Neural cell (in vitro differentiated cells): Measurements from ENCODE around the gene NCKAP5.

Source experiments
- EP300 ChIP-seq: fragments of 450-650 bp; conservative IDR thresholded peaks from 2 replicates; pipeline ENCODE4 v1.6.1; 2014; ENCODE audit warnings: antibody characterized with exemption, mild to moderate bottlenecking, moderate library complexity; ENCODE audit not compliant: poor library complexity, severe bottlenecking
- POLR2AphosphoS5 ChIP-seq: IDR thresholded peaks from 2 replicates; pipeline ENCODE4 v1.6.1; 2012
- TAF1 ChIP-seq: IDR thresholded peaks from 2 replicates; pipeline ENCODE4 v1.6.1; 2012; ENCODE audit warnings: low read depth
- TF ChIP-seq, protein P1 (sequence below): fragments of 450-650 bp; IDR thresholded peaks from 2 replicates; pipeline ENCODE4 v1.5.1; 2014; ENCODE audit warnings: antibody characterized with exemption, mild to moderate bottlenecking, moderate library complexity; ENCODE audit not compliant: poor library complexity, severe bottlenecking

DNA sequence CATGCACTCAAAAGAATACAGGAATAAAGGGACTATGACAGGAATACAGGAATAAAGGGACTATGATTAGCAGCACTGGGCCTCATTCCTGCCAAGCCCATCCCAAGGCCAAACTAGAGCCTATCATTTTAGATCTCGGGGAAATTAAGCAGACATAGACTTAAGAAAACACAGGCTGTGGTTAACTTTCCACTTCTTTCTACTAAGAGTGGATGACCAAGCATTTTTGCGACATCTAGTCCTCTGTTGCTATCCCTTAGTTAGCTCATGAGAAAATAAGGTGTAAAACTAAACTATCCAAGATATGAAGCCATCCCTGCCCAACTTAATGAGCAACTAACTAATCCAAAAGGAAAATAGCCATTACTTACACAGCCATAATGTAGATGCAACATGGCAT lies 904.2 kb downstream of the NCKAP5 start:
- TF ChIP-seq, protein P1, sequence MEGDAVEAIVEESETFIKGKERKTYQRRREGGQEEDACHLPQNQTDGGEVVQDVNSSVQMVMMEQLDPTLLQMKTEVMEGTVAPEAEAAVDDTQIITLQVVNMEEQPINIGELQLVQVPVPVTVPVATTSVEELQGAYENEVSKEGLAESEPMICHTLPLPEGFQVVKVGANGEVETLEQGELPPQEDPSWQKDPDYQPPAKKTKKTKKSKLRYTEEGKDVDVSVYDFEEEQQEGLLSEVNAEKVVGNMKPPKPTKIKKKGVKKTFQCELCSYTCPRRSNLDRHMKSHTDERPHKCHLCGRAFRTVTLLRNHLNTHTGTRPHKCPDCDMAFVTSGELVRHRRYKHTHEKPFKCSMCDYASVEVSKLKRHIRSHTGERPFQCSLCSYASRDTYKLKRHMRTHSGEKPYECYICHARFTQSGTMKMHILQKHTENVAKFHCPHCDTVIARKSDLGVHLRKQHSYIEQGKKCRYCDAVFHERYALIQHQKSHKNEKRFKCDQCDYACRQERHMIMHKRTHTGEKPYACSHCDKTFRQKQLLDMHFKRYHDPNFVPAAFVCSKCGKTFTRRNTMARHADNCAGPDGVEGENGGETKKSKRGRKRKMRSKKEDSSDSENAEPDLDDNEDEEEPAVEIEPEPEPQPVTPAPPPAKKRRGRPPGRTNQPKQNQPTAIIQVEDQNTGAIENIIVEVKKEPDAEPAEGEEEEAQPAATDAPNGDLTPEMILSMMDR, result no peak
- no peak for TF ChIP-seq POLR2AphosphoS5
- TF ChIP-seq EP300, result no peak
- TF ChIP-seq TAF1, result no peak
